ENCODE results near the gene NR1I3. TPM values are rescaled to one million over a fixed set of nuclear protein-coding genes. Genes with fewer than 3 reads are reported as not detected.

The NR1I3 gene
- total and polyA plus RNA-seq, 2 experiments from 2014 or later = 0.50 TPM; not detected in 1

- Histone ChIP-seq H3K27me3 (ENCODE audit: insufficient read depth) (no peaks in the 10 kb centered on the region), H3K27ac (ENCODE audit: low read depth) (no peak overlapping the region), H3K4me1 (ENCODE audit: insufficient read depth) (peaks cover 9% of the 10 kb centered on the region; the same call in 1 of the 2 replicates), H3K4me2 (no peak overlapping the region), H3K4me3 (no peak overlapping the region), H4K20me1 (replicated peaks; ENCODE audit: insufficient read depth) (no peaks in the 10 kb centered on the region), H3F3A (replicated peaks; ENCODE audit: low read depth) (no peaks in the 10 kb centered on the region), H3K36me3 (ENCODE audit: insufficient read depth) (no peaks in the 10 kb centered on the region), H3K79me2 (replicated peaks; ENCODE audit: insufficient read depth) (no peaks in the 10 kb centered on the region), H2AFZ (no peak overlapping the region), H3K9me2 (ENCODE audit: insufficient read depth) (no peaks in the 10 kb centered on the region)
- Mint-ChIP-seq H3K27ac (no peak overlapping the region), H3K4me1 (peaks cover 12% of the 10 kb centered on the region), H3K27me3 (ENCODE audit: insufficient read depth, low read depth, poor library complexity) (peaks cover 4% of the 10 kb centered on the region), H3K9me3 (no peaks in the 10 kb centered on the region), H3K36me3 (ENCODE audit: low read depth) (no peaks in the 10 kb centered on the region), H3K4me3 (no peak overlapping the region)
- TF ChIP-seq JUNB (IDR thresholded peaks at IDR 0.05; ENCODE audit: unreplicated experiment) = no peak
- TF ChIP-seq, protein P1, sequence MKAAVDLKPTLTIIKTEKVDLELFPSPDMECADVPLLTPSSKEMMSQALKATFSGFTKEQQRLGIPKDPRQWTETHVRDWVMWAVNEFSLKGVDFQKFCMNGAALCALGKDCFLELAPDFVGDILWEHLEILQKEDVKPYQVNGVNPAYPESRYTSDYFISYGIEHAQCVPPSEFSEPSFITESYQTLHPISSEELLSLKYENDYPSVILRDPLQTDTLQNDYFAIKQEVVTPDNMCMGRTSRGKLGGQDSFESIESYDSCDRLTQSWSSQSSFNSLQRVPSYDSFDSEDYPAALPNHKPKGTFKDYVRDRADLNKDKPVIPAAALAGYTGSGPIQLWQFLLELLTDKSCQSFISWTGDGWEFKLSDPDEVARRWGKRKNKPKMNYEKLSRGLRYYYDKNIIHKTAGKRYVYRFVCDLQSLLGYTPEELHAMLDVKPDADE (IDR thresholded peaks at IDR 0.05) = no peak
- no peak for TF ChIP-seq EZH2phosphoT487 (IDR thresholded peaks at IDR 0.05; ENCODE audit: unreplicated experiment)
- TF ChIP-seq, protein P2, sequence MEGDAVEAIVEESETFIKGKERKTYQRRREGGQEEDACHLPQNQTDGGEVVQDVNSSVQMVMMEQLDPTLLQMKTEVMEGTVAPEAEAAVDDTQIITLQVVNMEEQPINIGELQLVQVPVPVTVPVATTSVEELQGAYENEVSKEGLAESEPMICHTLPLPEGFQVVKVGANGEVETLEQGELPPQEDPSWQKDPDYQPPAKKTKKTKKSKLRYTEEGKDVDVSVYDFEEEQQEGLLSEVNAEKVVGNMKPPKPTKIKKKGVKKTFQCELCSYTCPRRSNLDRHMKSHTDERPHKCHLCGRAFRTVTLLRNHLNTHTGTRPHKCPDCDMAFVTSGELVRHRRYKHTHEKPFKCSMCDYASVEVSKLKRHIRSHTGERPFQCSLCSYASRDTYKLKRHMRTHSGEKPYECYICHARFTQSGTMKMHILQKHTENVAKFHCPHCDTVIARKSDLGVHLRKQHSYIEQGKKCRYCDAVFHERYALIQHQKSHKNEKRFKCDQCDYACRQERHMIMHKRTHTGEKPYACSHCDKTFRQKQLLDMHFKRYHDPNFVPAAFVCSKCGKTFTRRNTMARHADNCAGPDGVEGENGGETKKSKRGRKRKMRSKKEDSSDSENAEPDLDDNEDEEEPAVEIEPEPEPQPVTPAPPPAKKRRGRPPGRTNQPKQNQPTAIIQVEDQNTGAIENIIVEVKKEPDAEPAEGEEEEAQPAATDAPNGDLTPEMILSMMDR (conservative IDR thresholded peaks at IDR 0.05; ENCODE audit: low read depth in 2 of 2) = no peak
- TF ChIP-seq, protein P3, sequence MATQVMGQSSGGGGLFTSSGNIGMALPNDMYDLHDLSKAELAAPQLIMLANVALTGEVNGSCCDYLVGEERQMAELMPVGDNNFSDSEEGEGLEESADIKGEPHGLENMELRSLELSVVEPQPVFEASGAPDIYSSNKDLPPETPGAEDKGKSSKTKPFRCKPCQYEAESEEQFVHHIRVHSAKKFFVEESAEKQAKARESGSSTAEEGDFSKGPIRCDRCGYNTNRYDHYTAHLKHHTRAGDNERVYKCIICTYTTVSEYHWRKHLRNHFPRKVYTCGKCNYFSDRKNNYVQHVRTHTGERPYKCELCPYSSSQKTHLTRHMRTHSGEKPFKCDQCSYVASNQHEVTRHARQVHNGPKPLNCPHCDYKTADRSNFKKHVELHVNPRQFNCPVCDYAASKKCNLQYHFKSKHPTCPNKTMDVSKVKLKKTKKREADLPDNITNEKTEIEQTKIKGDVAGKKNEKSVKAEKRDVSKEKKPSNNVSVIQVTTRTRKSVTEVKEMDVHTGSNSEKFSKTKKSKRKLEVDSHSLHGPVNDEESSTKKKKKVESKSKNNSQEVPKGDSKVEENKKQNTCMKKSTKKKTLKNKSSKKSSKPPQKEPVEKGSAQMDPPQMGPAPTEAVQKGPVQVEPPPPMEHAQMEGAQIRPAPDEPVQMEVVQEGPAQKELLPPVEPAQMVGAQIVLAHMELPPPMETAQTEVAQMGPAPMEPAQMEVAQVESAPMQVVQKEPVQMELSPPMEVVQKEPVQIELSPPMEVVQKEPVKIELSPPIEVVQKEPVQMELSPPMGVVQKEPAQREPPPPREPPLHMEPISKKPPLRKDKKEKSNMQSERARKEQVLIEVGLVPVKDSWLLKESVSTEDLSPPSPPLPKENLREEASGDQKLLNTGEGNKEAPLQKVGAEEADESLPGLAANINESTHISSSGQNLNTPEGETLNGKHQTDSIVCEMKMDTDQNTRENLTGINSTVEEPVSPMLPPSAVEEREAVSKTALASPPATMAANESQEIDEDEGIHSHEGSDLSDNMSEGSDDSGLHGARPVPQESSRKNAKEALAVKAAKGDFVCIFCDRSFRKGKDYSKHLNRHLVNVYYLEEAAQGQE (IDR thresholded peaks at IDR 0.05; ENCODE audit: unreplicated experiment) = no peak
- no peak for TF ChIP-seq POLR2AphosphoS5 (IDR thresholded peaks at IDR 0.05; ENCODE audit: low read depth)
- no peak for TF ChIP-seq EZH2 (IDR thresholded peaks at IDR 0.05; ENCODE audit: low read depth, unreplicated experiment)
- TF ChIP-seq NANOG (IDR thresholded peaks at IDR 0.05; ENCODE audit: borderline replicate concordance) = no peak
- no peak for TF ChIP-seq CREB1 (CRISPR knock-in tag; IDR thresholded peaks at IDR 0.05; ENCODE audit: low read depth)
- TF ChIP-seq, protein P4, sequence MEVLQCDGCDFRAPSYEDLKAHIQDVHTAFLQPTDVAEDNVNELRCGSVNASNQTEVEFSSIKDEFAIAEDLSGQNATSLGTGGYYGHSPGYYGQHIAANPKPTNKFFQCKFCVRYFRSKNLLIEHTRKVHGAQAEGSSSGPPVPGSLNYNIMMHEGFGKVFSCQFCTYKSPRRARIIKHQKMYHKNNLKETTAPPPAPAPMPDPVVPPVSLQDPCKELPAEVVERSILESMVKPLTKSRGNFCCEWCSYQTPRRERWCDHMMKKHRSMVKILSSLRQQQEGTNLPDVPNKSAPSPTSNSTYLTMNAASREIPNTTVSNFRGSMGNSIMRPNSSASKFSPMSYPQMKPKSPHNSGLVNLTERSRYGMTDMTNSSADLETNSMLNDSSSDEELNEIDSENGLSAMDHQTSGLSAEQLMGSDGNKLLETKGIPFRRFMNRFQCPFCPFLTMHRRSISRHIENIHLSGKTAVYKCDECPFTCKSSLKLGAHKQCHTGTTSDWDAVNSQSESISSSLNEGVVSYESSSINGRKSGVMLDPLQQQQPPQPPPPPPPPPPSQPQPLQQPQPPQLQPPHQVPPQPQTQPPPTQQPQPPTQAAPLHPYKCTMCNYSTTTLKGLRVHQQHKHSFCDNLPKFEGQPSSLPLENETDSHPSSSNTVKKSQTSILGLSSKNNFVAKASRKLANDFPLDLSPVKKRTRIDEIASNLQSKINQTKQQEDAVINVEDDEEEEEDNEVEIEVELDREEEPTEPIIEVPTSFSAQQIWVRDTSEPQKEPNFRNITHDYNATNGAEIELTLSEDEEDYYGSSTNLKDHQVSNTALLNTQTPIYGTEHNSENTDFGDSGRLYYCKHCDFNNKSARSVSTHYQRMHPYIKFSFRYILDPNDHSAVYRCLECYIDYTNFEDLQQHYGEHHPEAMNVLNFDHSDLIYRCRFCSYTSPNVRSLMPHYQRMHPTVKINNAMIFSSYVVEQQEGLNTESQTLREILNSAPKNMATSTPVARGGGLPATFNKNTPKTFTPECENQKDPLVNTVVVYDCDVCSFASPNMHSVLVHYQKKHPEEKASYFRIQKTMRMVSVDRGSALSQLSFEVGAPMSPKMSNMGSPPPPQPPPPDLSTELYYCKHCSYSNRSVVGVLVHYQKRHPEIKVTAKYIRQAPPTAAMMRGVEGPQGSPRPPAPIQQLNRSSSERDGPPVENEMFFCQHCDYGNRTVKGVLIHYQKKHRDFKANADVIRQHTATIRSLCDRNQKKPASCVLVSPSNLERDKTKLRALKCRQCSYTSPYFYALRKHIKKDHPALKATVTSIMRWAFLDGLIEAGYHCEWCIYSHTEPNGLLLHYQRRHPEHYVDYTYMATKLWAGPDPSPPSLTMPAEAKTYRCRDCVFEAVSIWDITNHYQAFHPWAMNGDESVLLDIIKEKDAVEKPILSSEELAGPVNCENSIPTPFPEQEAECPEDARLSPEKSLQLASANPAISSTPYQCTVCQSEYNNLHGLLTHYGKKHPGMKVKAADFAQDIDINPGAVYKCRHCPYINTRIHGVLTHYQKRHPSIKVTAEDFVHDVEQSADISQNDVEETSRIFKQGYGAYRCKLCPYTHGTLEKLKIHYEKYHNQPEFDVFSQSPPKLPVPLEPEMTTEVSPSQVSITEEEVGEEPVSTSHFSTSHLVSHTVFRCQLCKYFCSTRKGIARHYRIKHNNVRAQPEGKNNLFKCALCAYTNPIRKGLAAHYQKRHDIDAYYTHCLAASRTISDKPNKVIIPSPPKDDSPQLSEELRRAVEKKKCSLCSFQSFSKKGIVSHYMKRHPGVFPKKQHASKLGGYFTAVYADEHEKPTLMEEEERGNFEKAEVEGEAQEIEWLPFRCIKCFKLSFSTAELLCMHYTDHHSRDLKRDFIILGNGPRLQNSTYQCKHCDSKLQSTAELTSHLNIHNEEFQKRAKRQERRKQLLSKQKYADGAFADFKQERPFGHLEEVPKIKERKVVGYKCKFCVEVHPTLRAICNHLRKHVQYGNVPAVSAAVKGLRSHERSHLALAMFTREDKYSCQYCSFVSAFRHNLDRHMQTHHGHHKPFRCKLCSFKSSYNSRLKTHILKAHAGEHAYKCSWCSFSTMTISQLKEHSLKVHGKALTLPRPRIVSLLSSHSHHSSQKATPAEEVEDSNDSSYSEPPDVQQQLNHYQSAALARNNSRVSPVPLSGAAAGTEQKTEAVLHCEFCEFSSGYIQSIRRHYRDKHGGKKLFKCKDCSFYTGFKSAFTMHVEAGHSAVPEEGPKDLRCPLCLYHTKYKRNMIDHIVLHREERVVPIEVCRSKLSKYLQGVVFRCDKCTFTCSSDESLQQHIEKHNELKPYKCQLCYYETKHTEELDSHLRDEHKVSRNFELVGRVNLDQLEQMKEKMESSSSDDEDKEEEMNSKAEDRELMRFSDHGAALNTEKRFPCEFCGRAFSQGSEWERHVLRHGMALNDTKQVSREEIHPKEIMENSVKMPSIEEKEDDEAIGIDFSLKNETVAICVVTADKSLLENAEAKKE (CRISPR knock-in tag; IDR thresholded peaks at IDR 0.05) = no peak
- no peak for TF ChIP-seq ZNF114 (CRISPR knock-in tag; IDR thresholded peaks at IDR 0.05)
- no peak for TF ChIP-seq ZNF331 (CRISPR knock-in tag; IDR thresholded peaks at IDR 0.05; ENCODE audit: low read depth)
- no peak for TF ChIP-seq STAT1 (IDR thresholded peaks at IDR 0.05; ENCODE audit: unreplicated experiment)
- no peak for DNase-seq (ENCODE audit: low spot score)
- no peak for ATAC-seq
These were observed 55.8 kb downstream of the NR1I3 start for GRCh38 chr1:161182214-161182613.

Data from GM23338 (cell line).